GM13977 (cell line): ENCODE data around the gene LRP8.

Experiments used
- DNase-seq: peaks from one replicate; pipeline ENCODE4 v3.0.0; 2012; ENCODE audit warnings: low spot score
- in situ Hi-C: fragments of 300-500 bp; cut with MboI; formaldehyde crosslinking; loops from one replicate; pipeline ENCODE4 v1.12.0; 2022; ENCODE audit warnings: low sequenced_read_pairs, low pct_unique_long_range_greater_than_20kb, mixed read lengths, inconsistent platforms; ENCODE audit not compliant: unreplicated experiment
- TF ChIP-seq, protein P1 (sequence below): IDR thresholded peaks from 2 replicates; pipeline ENCODE4 v1.5.1; 2012; ENCODE audit warnings: mild to moderate bottlenecking, control low read depth; ENCODE audit not compliant: insufficient read depth; ENCODE audit errors: extremely low read depth, missing control alignments

LRP8 gene

DNA sequence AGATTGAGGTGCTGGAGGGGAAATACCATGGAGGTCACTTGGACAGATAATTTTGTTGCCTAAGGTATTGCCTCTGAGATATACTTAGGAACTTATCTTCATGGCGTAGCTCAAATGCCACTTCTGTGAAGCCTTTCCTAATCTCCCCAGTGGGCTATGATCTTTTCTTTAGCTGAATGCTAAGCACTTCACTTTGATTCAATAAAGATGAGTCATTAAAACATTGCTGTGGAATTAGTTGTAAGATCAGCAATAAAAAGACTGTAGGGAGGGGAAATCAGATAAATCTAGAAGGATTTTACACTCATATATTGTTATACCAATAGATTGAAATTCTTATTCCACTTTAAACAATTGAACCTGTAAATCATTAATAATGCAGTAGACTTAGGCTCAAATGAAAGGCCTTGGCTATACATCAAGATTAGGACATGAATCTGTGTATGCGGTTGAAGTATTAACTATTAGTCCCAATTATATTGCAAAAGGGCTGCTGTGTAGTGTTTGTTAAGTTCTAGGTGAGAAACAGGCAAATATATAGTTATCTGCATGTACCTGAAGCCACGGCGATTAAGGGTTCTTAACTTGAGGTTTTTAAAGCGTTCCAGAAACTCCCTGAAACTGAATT is 70.3 kb downstream of the LRP8 start:
- in situ Hi-C loops, result no loop called here
- no peak for DNase-seq
- TF ChIP-seq, protein P1, sequence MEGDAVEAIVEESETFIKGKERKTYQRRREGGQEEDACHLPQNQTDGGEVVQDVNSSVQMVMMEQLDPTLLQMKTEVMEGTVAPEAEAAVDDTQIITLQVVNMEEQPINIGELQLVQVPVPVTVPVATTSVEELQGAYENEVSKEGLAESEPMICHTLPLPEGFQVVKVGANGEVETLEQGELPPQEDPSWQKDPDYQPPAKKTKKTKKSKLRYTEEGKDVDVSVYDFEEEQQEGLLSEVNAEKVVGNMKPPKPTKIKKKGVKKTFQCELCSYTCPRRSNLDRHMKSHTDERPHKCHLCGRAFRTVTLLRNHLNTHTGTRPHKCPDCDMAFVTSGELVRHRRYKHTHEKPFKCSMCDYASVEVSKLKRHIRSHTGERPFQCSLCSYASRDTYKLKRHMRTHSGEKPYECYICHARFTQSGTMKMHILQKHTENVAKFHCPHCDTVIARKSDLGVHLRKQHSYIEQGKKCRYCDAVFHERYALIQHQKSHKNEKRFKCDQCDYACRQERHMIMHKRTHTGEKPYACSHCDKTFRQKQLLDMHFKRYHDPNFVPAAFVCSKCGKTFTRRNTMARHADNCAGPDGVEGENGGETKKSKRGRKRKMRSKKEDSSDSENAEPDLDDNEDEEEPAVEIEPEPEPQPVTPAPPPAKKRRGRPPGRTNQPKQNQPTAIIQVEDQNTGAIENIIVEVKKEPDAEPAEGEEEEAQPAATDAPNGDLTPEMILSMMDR, result no peak

DNA sequence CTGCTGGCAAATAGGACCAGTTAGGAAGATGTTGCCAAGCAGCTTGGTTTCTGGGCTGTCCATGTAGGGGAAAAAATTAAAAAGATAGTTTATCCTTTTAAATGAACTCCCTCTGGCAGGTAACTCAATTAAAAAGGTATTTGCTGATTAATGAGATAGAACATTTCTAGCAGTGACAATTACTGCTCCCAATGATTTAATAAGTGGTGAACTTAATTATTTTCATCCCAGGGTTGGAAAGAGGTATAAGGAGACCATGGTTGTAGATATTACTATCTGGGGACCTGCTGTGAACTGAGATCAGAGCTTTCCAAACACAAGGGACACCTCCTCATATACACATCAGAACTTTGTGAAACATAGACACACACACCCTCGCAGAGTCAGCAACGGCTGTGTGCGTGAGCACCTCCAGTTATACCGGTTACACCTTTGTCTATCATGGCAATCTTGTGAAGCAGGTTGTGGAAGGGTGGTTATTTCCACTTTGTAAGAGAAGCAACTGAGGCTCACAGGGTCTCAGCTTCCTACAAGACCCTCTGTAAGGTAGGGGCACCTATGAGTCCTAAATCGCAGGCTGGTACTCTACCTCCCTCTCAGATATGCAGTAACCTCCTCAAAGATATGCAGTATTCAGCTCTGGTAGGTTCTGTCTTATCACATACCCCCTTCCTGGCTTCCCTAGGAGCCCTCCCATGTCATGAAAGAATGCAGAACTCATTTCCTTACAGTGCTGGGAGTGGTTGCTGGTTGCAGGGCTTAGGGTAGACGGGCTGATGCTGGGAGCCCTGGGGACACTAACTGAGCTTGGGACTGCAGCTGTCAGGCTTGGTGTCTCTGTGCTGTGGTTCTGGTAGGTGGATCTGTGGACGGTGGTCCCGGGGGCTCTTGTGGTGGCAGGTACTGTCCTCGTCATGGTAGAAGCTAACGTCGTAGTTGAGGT is 71.1 kb downstream of the LRP8 start:
- in situ Hi-C loops, result no loop called here
- DNase-seq, result no peak
- TF ChIP-seq, protein P1, result no peak

DNA sequence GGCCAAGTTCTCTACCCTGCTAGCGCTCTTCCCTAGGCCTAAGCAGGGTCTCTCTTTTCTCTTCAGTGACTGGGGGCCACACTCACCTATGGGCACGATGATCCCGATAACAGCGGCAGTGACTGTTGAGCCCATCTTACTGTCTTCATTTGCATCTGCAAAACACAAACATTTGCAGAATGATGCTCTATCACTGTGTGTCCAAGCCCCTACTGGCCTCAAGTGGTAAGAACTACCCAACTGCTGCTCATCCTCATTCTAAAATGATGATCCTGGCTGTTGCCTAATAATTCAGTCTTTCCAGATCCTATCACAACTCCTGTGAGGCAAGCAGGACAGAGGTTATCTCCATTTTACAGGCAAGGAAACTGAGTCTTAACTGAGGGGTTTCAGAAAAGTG is 72.8 kb downstream of the LRP8 start:
- in situ Hi-C loops, result no loop called here
- no peak for DNase-seq
- TF ChIP-seq, protein P1, result no peak

DNA sequence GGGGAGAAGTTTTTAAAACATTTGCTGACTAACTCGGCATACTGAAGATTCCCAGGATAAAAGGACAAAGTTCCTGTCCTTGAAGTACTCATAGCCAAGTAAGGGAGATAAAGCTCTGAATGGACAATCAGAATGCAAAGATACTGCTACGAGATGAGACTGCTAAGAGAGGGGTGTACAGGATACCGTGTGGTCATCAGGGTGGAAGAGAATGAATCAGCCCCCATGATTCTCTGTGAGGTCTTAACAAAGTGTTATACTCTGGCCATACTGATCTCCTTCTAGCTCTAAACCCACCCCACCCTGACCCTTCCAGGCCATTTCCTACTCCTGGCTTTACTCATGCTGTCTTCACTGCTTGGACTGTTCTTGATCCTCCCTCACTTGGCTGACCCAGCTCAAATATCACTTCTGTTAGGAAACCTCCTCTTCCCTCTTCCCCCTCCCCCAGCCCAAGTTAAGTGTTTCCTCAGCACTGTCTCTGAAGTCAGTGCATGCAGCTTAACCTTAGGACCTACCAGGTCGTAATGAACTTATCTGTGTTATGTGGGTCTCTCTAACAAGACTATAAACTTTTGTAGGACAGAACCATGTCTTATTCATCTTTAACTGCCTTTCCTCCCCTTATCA is 73.7 kb downstream of the LRP8 start:
- DNase-seq, result no peak
- TF ChIP-seq, protein P1, result no peak
- in situ Hi-C loops, result no loop called here

DNA sequence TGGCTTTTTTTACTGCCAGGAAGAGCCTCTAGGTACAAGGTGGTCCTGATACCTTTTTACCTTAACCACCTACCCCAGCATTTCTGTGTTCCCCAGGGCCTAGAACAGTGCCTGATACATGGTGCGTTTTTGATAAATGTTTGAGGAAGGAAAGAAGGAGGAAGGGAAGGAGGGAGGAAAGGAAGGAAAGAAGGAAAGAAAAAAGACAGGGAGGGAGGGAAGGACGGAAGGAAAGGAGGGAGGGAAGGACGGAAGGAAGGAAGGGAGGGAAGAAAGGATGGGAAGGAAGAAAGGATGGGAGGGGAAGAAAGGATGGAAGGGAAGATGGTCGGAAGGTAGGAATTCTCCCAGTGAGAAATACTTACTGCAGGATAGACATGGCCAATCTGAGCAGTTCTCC is 77.5 kb downstream of the LRP8 start:
- in situ Hi-C loops, result no loop called here
- no peak for DNase-seq
- TF ChIP-seq, protein P1, result no peak

DNA sequence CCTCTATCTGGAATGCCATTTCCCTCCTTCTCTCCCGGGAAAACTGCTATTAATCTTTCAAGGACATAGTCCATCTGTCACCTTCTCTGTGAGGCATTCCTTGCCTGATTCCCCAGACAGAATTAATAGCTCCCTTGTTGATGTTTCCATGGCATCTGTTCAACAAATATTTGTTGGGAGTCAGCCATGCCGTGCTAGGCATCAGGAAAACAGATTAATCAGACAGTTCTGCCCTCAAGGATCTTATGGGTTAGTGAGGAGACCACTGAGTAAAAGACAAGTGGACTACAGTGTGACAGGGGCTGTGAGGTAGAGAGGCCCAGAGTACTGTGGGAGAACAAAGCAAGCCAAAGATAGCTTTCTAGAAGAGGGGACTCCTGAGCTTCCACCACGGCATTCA is 78.2 kb downstream of the LRP8 start:
- TF ChIP-seq, protein P1, result no peak
- DNase-seq, result no peak
- in situ Hi-C loops, result no loop called here
